ENCODE measurements around the gene KIF26B. TPM values are rescaled to one million over a fixed set of nuclear protein-coding genes. Genes with fewer than 3 reads are reported as not detected.

The KIF26B gene
- polyA plus RNA-seq, 2 of the 4 experiments (the other 2 are of a cell fraction) = 0.01 to 0.04 TPM

DNA sequence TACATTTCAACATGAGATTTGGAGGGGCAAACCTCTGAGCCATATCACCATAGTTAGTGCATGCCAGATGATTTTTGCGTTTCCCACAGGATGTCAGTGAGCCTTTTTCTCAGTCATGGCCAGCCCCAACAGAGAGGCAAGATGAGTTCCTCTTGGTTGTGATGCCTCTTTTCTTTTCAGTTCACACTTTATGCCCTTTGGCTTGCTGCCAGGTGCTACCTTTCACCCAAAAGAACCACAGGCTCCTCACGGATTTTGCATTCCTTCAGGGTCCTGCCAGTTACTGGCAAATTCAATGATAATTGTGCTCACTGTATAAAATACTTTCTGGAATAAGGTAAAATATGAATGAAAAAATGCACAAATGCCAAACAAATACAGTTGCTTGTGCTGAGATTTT is 411.3 kb downstream of the KIF26B start:
- ATAC-seq (no peak), FAIRE-seq (no peak), DNase-seq (ENCODE audit: low read depth in 1 of 2, low spot score in 1 of 2) (no peak)
- ChIA-PET CTCF (no interaction called here), POLR2A (no interaction called here)
- H3K4me1 ChIP-seq = no peaks in the 10 kb centered on the region
- no peak overlapping the region for H3K4me3 ChIP-seq
- no peak for TF ChIP-seq ZSCAN20 (CRISPR knock-in tag; IDR thresholded peaks at IDR 0.05)
- no peak for TF ChIP-seq KDM5A (IDR thresholded peaks at IDR 0.05)
- TF ChIP-seq BHLHE40 (IDR thresholded peaks at IDR 0.05; ENCODE audit: low read depth, low read length) = no peak
- no peak for TF ChIP-seq HOXB5 (CRISPR knock-in tag; IDR thresholded peaks at IDR 0.05)
- H3K27ac ChIP-seq = no peak overlapping the region
- H3K4me2 ChIP-seq = no peak overlapping the region
- no peaks in the 10 kb centered on the region; the same call in 2 of the 3 replicates for H3K9me3 ChIP-seq
- WGBS (ENCODE audit: missing lambda C conversion rate) = 69% methylated on average over 2 of the region's 2 CpGs

DNA sequence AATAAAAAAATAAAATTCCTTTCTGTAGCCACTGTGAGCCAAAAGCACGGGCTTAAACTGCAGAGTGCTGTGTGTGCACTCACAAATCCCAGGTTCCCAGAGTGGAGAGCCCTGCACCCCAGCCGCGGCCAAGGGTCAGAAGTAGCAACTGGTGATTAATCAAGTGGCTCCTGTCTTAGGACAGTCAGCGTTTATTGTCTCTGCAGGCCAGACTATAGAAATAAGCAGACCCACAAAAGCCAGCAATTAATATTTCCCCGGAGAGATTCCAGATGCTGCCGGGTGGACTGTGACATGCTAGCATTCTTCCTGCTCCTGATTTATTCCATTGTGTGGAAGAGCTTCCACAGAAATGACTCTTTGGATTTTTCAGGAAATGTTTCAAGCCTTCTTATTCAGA is 412.2 kb downstream of the KIF26B start:
- Histone ChIP-seq H3K9me3 (no peaks in the 10 kb centered on the region; the same call in 2 of the 3 replicates), H3K27ac (no peak overlapping the region), H3K4me3 (no peak overlapping the region), H3K4me2 (no peak overlapping the region), H3K4me1 (no peaks in the 10 kb centered on the region)
- no peak for ATAC-seq
- CTCF ChIA-PET = interaction anchor here (1.4 kb wide), 1 partner anchor 8 kb away, joined by 3 read pairs; no protein-coding TSS in a partner anchor
- no peak for FAIRE-seq
- POLR2A ChIA-PET = no interaction called here
- no peak for DNase-seq (ENCODE audit: low read depth in 1 of 2, low spot score in 1 of 2)
- WGBS (ENCODE audit: missing lambda C conversion rate) = 65% methylated on average over 6 of the region's 6 CpGs
- TF ChIP-seq, protein P1, sequence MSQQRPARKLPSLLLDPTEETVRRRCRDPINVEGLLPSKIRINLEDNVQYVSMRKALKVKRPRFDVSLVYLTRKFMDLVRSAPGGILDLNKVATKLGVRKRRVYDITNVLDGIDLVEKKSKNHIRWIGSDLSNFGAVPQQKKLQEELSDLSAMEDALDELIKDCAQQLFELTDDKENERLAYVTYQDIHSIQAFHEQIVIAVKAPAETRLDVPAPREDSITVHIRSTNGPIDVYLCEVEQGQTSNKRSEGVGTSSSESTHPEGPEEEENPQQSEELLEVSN (IDR thresholded peaks at IDR 0.05; ENCODE audit: borderline replicate concordance, low read depth) = no peak
- no peak for TF ChIP-seq ESRRA (IDR thresholded peaks at IDR 0.05; ENCODE audit: borderline replicate concordance, low read length)
- TF ChIP-seq MAZ (IDR thresholded peaks at IDR 0.05; ENCODE audit: borderline replicate concordance, low read depth, low read length) = no peak
- TF ChIP-seq RCOR1 (IDR thresholded peaks at IDR 0.05; ENCODE audit: low read depth, low read length) = no peak
- TF ChIP-seq JUN (IDR thresholded peaks at IDR 0.05) = no peak
- TF ChIP-seq EHF (CRISPR knock-in tag; IDR thresholded peaks at IDR 0.05) = no peak
- TF ChIP-seq, protein P2, sequence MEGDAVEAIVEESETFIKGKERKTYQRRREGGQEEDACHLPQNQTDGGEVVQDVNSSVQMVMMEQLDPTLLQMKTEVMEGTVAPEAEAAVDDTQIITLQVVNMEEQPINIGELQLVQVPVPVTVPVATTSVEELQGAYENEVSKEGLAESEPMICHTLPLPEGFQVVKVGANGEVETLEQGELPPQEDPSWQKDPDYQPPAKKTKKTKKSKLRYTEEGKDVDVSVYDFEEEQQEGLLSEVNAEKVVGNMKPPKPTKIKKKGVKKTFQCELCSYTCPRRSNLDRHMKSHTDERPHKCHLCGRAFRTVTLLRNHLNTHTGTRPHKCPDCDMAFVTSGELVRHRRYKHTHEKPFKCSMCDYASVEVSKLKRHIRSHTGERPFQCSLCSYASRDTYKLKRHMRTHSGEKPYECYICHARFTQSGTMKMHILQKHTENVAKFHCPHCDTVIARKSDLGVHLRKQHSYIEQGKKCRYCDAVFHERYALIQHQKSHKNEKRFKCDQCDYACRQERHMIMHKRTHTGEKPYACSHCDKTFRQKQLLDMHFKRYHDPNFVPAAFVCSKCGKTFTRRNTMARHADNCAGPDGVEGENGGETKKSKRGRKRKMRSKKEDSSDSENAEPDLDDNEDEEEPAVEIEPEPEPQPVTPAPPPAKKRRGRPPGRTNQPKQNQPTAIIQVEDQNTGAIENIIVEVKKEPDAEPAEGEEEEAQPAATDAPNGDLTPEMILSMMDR (IDR thresholded peaks at IDR 0.05) = no peak
- no peak for TF ChIP-seq NR3C1 (IDR thresholded peaks at IDR 0.05)
- no peak for TF ChIP-seq RAD21 (conservative IDR thresholded peaks at IDR 0.05 in 1 of 2, IDR thresholded peaks at IDR 0.05 in 1 of 2)
- TF ChIP-seq CHD4 (IDR thresholded peaks at IDR 0.05; ENCODE audit: borderline replicate concordance) = no peak
- no peak for TF ChIP-seq RARB (CRISPR knock-in tag; IDR thresholded peaks at IDR 0.05)
- TF ChIP-seq JUNB (IDR thresholded peaks at IDR 0.05) = no peak
- TF ChIP-seq RFX5 (IDR thresholded peaks at IDR 0.05) = no peak
- no peak for TF ChIP-seq NFE2L2 (conservative IDR thresholded peaks at IDR 0.05; ENCODE audit: low read length)

DNA sequence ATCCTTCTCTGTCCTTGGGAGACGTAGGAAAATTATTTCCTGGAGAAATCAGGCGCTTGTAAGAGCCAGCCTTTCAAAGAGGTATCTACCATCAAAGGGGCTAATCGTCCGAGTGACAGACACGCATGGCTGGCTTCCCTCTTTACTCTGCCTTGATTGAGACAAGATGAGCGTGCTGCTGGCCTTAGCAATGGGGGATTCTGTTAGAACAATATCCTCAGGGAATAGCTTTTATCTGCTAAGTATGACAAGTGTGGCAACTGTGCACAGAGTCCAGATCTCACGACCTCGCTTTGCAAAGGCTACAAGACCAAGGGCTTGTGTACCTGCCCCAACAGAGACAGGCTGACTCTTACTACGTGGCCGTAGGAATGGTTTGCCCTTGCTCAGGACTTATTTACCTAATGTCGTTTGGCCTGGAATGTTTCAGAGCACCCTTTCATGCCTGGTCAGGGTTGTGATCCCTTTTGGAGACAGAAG is 417.1 kb downstream of the KIF26B start:
- FAIRE-seq (no peak), DNase-seq (ENCODE audit: low read depth in 1 of 2, low spot score in 1 of 2) (no peak), ATAC-seq (no peak; a peak in 1 of 6 replicates)
- Histone ChIP-seq H3K4me3 (no peak overlapping the region), H3K4me2 (no peak overlapping the region), H3K4me1 (no peaks in the 10 kb centered on the region), H3K9me3 (no peaks in the 10 kb centered on the region), H3K27ac (no peak overlapping the region)
- POLR2A ChIA-PET = no interaction called here
- WGBS (ENCODE audit: missing lambda C conversion rate) = 49% methylated on average over 11 of the region's 11 CpGs
- CTCF ChIA-PET = no interaction called here
- TF ChIP-seq MAFK (IDR thresholded peaks at IDR 0.05; ENCODE audit: partially characterized antibody) (no peak), TFCP2L1 (CRISPR knock-in tag; IDR thresholded peaks at IDR 0.05) (no peak), EHMT2 (IDR thresholded peaks at IDR 0.05; ENCODE audit: low read depth) (no peak), NFE2L2 (conservative IDR thresholded peaks at IDR 0.05; ENCODE audit: low read length) (no peak), CHD4 (IDR thresholded peaks at IDR 0.05; ENCODE audit: borderline replicate concordance) (no peak), POLR2A (IDR thresholded peaks at IDR 0.05; ENCODE audit: low read length) (no peak), HEYL (CRISPR knock-in tag; IDR thresholded peaks at IDR 0.05) (no peak), POLR2AphosphoS2 (conservative IDR thresholded peaks at IDR 0.05; ENCODE audit: low read length) (no peak), HOXB13 (CRISPR knock-in tag; IDR thresholded peaks at IDR 0.05; ENCODE audit: low read depth) (no peak), BHLHE40 (IDR thresholded peaks at IDR 0.05; ENCODE audit: low read depth, low read length) (no peak), RFX5 (IDR thresholded peaks at IDR 0.05) (no peak), REST (IDR thresholded peaks at IDR 0.05) (no peak), ESRRA (IDR thresholded peaks at IDR 0.05; ENCODE audit: borderline replicate concordance, low read length) (no peak), EP300 (IDR thresholded peaks at IDR 0.05) (no peak), HDAC2 (IDR thresholded peaks at IDR 0.05) (no peak), RNF2 (IDR thresholded peaks at IDR 0.05; ENCODE audit: borderline replicate concordance, low read depth) (no peak)

All from A549 (cell line).